SK-N-SH (cell line): ENCODE data around the gene CD63. TPM values are rescaled to one million over a fixed set of nuclear protein-coding genes. Genes with fewer than 3 reads are reported as not detected.

Experiments used
- CHD2 ChIP-seq: fragments of 150-350 bp; IDR thresholded peaks from 2 replicates; pipeline ENCODE4 v1.6.1; 2018; ENCODE audit warnings: low read length; ENCODE audit not compliant: partially characterized antibody
- ELF1 ChIP-seq: IDR thresholded peaks from 2 replicates; pipeline ENCODE4 v1.4.0; 2012
- EP300 ChIP-seq, 2 experiments: IDR thresholded peaks; 2 replicates each; pipeline versions ENCODE4 v1.4.0 to v1.6.1; 2012; ENCODE audit warnings: borderline replicate concordance in 1 of 2, low read depth in 1 of 2, low read length in 1 of 2
- EZH2phosphoT487 ChIP-seq: fragments of 200-600 bp; sonication (generic); IDR thresholded peaks from 2 replicates; pipeline ENCODE4 v1.6.1; 2017; ENCODE audit warnings: low read depth, mixed run types, mild to moderate bottlenecking, antibody characterized with exemption, moderate library complexity, borderline replicate concordance
- FOXJ3 ChIP-seq: sonication (generic); formaldehyde crosslinking; IDR thresholded peaks from 2 replicates; pipeline ENCODE4 v1.5.1; 2020; ENCODE audit warnings: mild to moderate bottlenecking, missing genetic modification reagents
- FOXM1 ChIP-seq: IDR thresholded peaks from 2 replicates; pipeline ENCODE4 v1.4.0; 2012; ENCODE audit warnings: low read depth, mild to moderate bottlenecking
- GATA2 ChIP-seq: sonication (generic); formaldehyde crosslinking; IDR thresholded peaks from 2 replicates; pipeline ENCODE4 v1.5.0; 2020; ENCODE audit warnings: mild to moderate bottlenecking, missing genetic modification reagents
- JUND ChIP-seq: IDR thresholded peaks from 2 replicates; pipeline ENCODE4 v1.4.0; 2012
- MEF2A ChIP-seq: IDR thresholded peaks from 2 replicates; pipeline ENCODE4 v1.4.0; 2012; ENCODE audit warnings: low read depth, borderline replicate concordance
- MXI1 ChIP-seq: IDR thresholded peaks from 2 replicates; pipeline ENCODE4 v1.6.1; 2012; ENCODE audit warnings: mild to moderate bottlenecking, low read depth, low read length, improper control_type of control experiment
- NFIC ChIP-seq: IDR thresholded peaks from 2 replicates; pipeline ENCODE4 v1.4.0; 2012; ENCODE audit warnings: borderline replicate concordance
- NRF1 ChIP-seq: IDR thresholded peaks from 2 replicates; pipeline ENCODE4 v1.6.1; 2012; ENCODE audit warnings: low read depth, mild to moderate bottlenecking, low read length
- RAD21 ChIP-seq: IDR thresholded peaks from 2 replicates; pipeline ENCODE4 v1.6.1; 2012; ENCODE audit warnings: mild to moderate bottlenecking, low read length
- RCOR1 ChIP-seq: fragments of 150-350 bp; IDR thresholded peaks from 2 replicates; pipeline ENCODE4 v1.6.1; 2017; ENCODE audit warnings: antibody characterized with exemption, low read length
- RFX5 ChIP-seq: IDR thresholded peaks from 2 replicates; pipeline ENCODE4 v1.6.1; 2012; ENCODE audit warnings: mild to moderate bottlenecking, improper control_type of control experiment, low read length
- SIN3A ChIP-seq: IDR thresholded peaks from 2 replicates; pipeline ENCODE4 v1.6.1; 2012; ENCODE audit warnings: low read depth, mild to moderate bottlenecking, low read length, moderate library complexity, borderline replicate concordance
- TCF12 ChIP-seq: IDR thresholded peaks from 2 replicates; pipeline ENCODE4 v1.4.0; 2012
- TEAD4 ChIP-seq: IDR thresholded peaks from 2 replicates; pipeline ENCODE4 v1.4.0; 2012; ENCODE audit warnings: mild to moderate bottlenecking, borderline replicate concordance; ENCODE audit not compliant: insufficient read depth
- YY1 ChIP-seq: IDR thresholded peaks from 2 replicates; pipeline ENCODE4 v1.4.0; 2012; ENCODE audit warnings: low read depth, mild to moderate bottlenecking
- polyA plus RNA-seq, 3 experiments: library from polyadenylated mRNA; depleted of rRNA; stranded (reverse); fragments of >200 nt; gene quantifications; 2 replicates each; pipeline ENCODE4 v1.2.3, GENCODE V29; 2012
- TF ChIP-seq, protein P1 (sequence below): fragments of 200-600 bp; sonication (generic); IDR thresholded peaks from 2 replicates; pipeline ENCODE4 v1.6.1; 2017; ENCODE audit warnings: antibody characterized with exemption, mild to moderate bottlenecking, moderate library complexity
- TF ChIP-seq, protein P2 (sequence below): IDR thresholded peaks from 2 replicates; pipeline ENCODE4 v1.4.0; 2012; ENCODE audit warnings: low read depth
- TF ChIP-seq, protein P3 (sequence below): fragments of 150-350 bp; IDR thresholded peaks from 2 replicates; pipeline ENCODE4 v1.6.1; 2016; ENCODE audit warnings: mild to moderate bottlenecking, low read depth, low read length
- TF ChIP-seq, protein P4 (sequence below): IDR thresholded peaks from 2 replicates; pipeline ENCODE4 v1.6.1; 2012; ENCODE audit warnings: mild to moderate bottlenecking, low read depth, low read length, moderate library complexity
- TF ChIP-seq, protein P5 (sequence below): IDR thresholded peaks from 2 replicates; pipeline ENCODE4; 2012

Gene CD63
- polyA plus RNA-seq, 1 of the 3 experiments (the other 2 are of a cell fraction) = 1,465 TPM

DNA sequence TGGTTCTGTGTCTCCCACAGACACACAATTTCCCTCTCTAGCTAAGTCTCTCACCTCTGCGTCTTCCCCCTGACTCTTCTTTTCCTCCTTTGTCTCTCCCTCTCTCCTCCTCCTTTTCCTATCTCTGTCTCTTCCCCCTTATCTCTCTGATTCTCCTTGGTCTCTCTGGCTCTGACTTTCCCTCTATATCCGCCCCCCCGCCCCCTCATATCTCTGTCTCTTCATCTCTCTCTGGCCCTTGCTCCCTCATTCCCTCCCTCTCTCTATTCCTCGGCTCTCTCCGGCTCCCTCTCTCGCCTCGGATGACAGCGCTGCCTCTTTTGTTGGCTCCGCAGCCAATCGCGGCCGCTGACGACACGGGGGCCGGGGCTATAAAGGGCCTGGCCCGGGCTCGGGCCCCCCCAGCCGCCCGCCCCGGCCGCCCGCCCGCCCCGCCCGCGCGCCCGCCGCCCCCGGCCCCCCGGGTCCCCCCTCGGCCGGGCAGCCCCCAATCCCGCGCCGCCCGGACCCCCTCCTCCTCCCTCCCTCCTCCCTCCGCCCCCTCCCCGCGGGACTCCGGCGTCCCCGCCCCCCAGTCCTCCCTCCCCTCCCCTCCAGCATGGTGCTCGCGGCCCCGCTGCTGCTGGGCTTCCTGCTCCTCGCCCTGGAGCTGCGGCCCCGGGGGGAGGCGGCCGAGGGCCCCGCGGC lies 14.1 kb upstream of the CD63 start, which contains the start of gene GDF11 (continued):
- TF ChIP-seq, protein P1, sequence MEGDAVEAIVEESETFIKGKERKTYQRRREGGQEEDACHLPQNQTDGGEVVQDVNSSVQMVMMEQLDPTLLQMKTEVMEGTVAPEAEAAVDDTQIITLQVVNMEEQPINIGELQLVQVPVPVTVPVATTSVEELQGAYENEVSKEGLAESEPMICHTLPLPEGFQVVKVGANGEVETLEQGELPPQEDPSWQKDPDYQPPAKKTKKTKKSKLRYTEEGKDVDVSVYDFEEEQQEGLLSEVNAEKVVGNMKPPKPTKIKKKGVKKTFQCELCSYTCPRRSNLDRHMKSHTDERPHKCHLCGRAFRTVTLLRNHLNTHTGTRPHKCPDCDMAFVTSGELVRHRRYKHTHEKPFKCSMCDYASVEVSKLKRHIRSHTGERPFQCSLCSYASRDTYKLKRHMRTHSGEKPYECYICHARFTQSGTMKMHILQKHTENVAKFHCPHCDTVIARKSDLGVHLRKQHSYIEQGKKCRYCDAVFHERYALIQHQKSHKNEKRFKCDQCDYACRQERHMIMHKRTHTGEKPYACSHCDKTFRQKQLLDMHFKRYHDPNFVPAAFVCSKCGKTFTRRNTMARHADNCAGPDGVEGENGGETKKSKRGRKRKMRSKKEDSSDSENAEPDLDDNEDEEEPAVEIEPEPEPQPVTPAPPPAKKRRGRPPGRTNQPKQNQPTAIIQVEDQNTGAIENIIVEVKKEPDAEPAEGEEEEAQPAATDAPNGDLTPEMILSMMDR = no peak
- TF ChIP-seq, protein P2, sequence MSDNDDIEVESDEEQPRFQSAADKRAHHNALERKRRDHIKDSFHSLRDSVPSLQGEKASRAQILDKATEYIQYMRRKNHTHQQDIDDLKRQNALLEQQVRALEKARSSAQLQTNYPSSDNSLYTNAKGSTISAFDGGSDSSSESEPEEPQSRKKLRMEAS = peak; percentile 59; the same call in 1 of the 2 replicates
- TF ChIP-seq GATA2 (CRISPR knock-in tag) (peak; percentile 50; the same call in 1 of the 2 replicates), MXI1 (peak; percentile 75; the same call in 1 of the 2 replicates), RCOR1 (no peak), RAD21 (no peak), NFIC (no peak), ELF1 (no peak), NRF1 (no peak), SIN3A (peak; percentile 54; the same call in 1 of the 2 replicates), FOXM1 (no peak), CHD2 (peak; percentile 31), TCF12 (no peak), JUND (no peak), FOXJ3 (no peak), EP300 (IDR thresholded peaks at IDR 0.05; ENCODE audit: borderline replicate concordance in 1 of 2, low read depth in 1 of 2, low read length in 1 of 2) (no peak), RFX5 (no peak), MEF2A (no peak), TEAD4 (no peak), EZH2phosphoT487 (no peak), YY1 (no peak)
- TF ChIP-seq, protein P3, sequence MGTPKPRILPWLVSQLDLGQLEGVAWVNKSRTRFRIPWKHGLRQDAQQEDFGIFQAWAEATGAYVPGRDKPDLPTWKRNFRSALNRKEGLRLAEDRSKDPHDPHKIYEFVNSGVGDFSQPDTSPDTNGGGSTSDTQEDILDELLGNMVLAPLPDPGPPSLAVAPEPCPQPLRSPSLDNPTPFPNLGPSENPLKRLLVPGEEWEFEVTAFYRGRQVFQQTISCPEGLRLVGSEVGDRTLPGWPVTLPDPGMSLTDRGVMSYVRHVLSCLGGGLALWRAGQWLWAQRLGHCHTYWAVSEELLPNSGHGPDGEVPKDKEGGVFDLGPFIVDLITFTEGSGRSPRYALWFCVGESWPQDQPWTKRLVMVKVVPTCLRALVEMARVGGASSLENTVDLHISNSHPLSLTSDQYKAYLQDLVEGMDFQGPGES = no peak
- TF ChIP-seq, protein P4, sequence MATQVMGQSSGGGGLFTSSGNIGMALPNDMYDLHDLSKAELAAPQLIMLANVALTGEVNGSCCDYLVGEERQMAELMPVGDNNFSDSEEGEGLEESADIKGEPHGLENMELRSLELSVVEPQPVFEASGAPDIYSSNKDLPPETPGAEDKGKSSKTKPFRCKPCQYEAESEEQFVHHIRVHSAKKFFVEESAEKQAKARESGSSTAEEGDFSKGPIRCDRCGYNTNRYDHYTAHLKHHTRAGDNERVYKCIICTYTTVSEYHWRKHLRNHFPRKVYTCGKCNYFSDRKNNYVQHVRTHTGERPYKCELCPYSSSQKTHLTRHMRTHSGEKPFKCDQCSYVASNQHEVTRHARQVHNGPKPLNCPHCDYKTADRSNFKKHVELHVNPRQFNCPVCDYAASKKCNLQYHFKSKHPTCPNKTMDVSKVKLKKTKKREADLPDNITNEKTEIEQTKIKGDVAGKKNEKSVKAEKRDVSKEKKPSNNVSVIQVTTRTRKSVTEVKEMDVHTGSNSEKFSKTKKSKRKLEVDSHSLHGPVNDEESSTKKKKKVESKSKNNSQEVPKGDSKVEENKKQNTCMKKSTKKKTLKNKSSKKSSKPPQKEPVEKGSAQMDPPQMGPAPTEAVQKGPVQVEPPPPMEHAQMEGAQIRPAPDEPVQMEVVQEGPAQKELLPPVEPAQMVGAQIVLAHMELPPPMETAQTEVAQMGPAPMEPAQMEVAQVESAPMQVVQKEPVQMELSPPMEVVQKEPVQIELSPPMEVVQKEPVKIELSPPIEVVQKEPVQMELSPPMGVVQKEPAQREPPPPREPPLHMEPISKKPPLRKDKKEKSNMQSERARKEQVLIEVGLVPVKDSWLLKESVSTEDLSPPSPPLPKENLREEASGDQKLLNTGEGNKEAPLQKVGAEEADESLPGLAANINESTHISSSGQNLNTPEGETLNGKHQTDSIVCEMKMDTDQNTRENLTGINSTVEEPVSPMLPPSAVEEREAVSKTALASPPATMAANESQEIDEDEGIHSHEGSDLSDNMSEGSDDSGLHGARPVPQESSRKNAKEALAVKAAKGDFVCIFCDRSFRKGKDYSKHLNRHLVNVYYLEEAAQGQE = no peak
- TF ChIP-seq, protein P5, sequence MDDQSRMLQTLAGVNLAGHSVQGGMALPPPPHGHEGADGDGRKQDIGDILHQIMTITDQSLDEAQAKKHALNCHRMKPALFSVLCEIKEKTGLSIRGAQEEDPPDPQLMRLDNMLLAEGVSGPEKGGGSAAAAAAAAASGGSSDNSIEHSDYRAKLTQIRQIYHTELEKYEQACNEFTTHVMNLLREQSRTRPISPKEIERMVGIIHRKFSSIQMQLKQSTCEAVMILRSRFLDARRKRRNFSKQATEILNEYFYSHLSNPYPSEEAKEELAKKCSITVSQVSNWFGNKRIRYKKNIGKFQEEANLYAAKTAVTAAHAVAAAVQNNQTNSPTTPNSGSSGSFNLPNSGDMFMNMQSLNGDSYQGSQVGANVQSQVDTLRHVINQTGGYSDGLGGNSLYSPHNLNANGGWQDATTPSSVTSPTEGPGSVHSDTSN = no peak
- TF ChIP-seq, all 33 proteins: peak for 7
